GM19239 (cell line): Measurements from ENCODE around the gene EBI3.
"Not testable (repeated sequence)": the region's sequence is repeated elsewhere in the genome, so short reads cannot be mapped to it uniquely, and the experiment has no call there.

Experiments
- DNase-seq: peaks from one replicate; pipeline ENCODE4 v3.0.0; 2011; ENCODE audit warnings: low spot score; ENCODE audit not compliant: insufficient read length
- FAIRE-seq: peaks from 2 replicates; lab custom pipeline; 2011; peaks lifted over from hg19 to GRCh38; lab: Jason Lieb, UNC

The EBI3 gene

GRCh38 chr19:4268816-4269430 is 39.6 kb downstream of the EBI3 start:
- no peak for DNase-seq
- no peak for FAIRE-seq

DNA sequence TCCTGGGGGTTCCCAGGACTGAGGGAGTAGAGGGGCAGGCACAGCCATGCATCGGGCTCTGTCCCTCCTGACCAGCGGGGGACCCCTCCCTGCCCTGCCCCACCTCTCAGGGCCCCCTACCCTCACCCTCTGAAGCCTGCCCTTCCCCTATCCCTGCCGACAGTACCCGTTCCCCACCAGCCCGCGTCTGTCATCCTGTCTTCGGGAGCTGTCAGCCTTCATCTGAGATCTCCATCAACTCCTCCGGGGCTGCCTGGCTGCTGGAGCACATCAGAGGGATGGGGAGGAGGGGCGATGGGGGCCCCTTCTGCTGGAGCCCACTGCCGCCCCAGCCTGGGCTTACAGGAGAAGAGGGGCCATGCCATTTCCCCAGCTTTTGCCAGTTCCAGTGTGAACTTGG is 43.6 kb downstream of the EBI3 start:
- FAIRE-seq (no peak), DNase-seq (no peak)

DNA sequence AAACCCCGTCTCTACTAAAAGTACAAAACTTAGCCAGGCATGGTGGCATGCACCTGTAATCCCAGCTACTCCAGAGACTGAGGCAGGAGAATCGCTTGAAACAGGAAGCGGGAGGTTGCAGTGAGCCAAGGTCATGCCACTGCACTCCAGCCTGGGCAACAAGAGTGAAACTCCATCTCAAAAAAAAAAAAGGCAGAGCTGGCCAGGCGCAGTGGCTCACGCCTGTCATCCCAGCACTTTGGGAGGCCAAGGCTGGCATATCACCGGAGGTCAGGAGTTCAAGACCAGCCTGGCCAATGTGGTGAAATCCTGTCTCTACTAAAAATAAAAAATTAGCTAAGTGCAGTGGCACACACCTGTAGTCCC is 45.0 kb downstream of the EBI3 start:
- DNase-seq, FAIRE-seq: not testable (repeated sequence)

GRCh38 chr19:4277191-4277696 is 47.9 kb downstream of the EBI3 start:
- FAIRE-seq, result no peak
- DNase-seq, result no peak

- DNase-seq (no peak), FAIRE-seq (no peak)
Measured at GRCh38 chr19:4278010-4278409, 48.7 kb downstream of the EBI3 start.

- no peak for FAIRE-seq
- no peak for DNase-seq
Measured at GRCh38 chr19:4278419-4279266, 49.3 kb downstream of the EBI3 start, which contains the start of gene SHD. TSS of gene SHD (plus strand) at chr19:4279266. CDS start at chr19:4280064, 798 bp downstream.

- FAIRE-seq (no peak), DNase-seq (no peak)
Measured at GRCh38 chr19:4279267-4279529, 49.9 kb downstream of the EBI3 start.

DNA sequence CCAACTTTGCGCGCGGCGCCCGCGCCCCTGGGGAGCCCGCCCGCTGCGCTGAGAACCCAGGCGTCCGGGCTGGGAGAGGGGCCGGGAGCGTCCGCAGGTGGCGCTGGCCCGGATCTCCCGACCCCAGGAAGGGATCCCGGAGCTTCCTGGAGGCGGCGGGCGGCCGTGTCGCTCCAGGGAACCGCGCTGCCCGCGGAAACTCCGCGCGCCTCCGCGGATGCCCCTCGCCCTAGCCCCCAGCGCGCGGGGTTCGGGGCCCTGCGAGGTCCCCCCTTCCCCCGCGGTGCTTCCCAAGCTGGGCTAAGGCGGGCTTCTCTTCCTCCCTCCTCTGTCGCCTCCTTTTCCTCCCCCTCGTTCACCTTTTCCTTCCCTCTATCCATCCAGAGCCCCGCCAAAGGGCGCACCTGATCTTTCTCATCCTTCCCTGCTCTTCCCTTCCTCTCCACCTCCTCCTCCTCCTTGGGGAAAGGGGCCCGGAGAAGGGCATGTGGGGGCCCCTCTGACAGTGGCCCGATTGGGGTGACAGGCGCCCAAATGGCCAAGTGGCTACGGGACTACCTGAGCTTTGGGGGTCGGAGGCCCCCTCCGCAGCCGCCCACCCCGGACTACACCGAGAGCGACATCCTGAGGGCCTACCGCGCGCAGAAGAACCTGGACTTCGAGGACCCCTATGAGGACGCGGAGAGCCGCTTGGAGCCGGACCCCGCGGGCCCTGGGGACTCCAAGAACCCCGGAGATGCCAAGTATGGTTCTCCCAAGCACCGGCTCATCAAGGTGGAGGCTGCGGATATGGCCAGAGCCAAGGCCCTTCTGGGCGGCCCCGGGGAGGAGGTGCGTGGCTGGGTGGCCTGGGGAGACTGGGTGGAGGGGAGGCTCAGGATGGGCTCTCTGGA is 50.5 kb downstream of the EBI3 start:
- DNase-seq (no peak), FAIRE-seq (no peak)

DNA sequence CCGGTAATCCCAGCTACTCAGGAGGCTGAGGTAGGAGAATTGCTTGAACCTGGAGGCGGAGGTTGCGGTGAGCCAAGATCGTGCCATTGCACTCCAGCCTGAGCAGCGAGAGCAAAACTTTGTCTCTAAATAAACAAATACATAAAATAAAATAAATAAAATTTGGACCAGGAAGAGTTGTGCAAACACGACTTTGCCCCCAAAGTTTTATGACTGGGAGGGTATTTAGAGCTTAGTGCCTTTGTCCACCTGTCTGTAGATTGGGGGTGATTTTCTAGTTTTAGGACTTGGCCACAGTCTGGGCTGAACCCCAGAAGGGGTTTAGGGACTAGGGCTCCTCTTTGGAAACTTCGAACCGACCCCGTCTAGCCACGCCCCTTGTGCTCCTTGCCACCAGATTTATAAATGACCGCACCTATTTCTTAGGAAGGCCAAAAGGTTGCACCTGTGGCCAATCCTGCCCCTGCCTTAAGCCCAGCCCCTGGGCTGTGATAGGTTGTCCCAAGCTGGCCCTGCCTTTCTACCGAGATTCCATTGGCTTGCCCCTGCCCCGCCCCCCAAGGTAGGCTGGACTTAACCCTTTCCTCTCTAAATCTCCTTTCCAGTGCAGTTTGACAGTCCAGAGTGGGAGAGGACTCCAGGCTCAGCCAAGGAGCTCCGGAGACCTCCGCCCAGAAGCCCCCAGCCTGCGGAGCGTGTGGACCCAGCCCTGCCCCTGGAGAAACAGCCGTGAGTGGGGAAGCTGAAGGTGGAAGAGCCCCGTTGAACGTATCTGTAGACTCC is 55.0 kb downstream of the EBI3 start:
- FAIRE-seq (no peak), DNase-seq (peak; percentile 54)

- FAIRE-seq, result no peak
Measured at GRCh38 chr19:4284974-4285373, 55.7 kb downstream of the EBI3 start.

DNA sequence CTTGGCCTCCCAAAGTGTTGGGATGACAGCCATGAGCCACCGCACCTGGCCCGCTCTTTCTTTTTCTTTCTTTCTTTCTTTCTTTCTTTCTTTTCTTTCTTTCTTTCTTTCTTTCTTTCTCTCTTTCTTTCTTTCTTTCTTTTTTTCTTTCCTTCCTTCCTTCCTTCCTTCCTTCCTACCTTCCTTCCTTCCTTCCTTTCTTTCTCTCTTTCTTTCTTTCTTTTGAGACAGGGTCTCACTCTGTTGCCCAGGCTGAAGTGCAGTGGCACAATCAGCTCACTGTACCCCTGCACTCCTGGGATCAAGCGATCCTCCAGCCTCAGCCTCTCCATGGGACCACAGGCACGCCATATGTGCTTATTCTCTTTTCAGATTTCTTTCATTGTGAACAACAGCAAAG is 56.8 kb downstream of the EBI3 start:
- not testable (repeated sequence) for FAIRE-seq

More at GRCh38 chr19:4284974-4285373, 55.7 kb downstream of the EBI3 start:
- no peak for DNase-seq

More for the DNA sequence above, 56.8 kb downstream of the EBI3 start:
- DNase-seq, result not testable (repeated sequence)
